ENCODE data around the gene HMGXB3.
A peak's percentile ranks its signal among the peaks of the same experiment; 100 is the strongest.

HMGXB3 gene

DNA sequence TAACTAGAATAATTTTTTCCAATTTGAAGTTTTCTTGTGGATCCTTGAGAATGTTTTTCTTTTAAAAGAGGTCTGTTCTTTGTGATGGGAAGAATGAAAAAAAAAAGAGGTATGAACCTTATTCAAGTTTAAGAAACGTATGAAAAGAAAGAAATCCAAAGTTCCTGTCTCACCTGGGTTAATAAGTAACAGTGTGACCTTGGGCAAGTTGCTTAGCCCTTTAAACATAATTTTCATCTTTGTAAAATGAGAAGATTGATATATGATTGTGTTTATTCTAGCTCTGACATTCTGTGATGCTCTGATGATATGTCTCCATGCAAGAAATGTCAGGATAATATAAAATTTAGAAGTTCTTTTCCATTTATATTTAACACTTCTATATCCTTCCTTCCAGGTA is 20.6 kb upstream of the HMGXB3 start:
- intact Hi-C loops (cut with DNase I): no loop called here

GRCh38 chr5:149981206-149981605 is 19.3 kb upstream of the HMGXB3 start:
- no peak for DNase-seq
- intact Hi-C loops (cut with DNase I): no loop called here

More for the DNA sequence above, 20.6 kb upstream of the HMGXB3 start:
- DNase-seq: no peak

- intact Hi-C loops (cut with DNase I): no loop called here
- DNase-seq: no peak
These were observed 18.0 kb upstream of the HMGXB3 start for GRCh38 chr5:149982505-149982904.

DNA sequence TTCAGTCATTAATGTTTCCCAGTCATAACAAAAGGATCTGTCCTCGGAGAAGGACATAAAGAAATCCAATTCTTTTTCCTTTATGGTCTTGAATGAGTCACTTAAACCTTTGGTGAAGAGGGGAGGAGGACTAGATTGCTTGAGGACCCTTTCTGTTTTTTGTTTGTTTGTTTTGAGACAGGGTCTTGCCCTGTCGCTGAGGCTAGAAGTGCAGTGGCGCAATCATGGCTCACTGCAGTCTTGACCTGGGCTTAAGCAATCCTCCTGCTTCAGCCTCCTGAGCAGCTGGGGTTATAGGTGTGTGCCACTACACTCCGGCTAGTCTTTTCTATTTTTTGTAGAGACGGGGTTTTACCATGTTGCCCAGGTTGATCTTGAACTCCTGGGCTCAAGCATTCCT is 12.4 kb upstream of the HMGXB3 start:
- no peak for DNase-seq
- intact Hi-C loops (cut with DNase I): loop anchor here (5.0 kb wide), 1 partner anchor 151 kb away; no protein-coding TSS in a partner anchor

GRCh38 chr5:149990518-149991376 is 9.8 kb upstream of the HMGXB3 start:
- intact Hi-C loops (cut with DNase I): loop anchor here (5.0 kb wide), 1 partner anchor 353 kb away; no protein-coding TSS in a partner anchor
- DNase-seq: peak; percentile 24 to 90 (median 75)

DNA sequence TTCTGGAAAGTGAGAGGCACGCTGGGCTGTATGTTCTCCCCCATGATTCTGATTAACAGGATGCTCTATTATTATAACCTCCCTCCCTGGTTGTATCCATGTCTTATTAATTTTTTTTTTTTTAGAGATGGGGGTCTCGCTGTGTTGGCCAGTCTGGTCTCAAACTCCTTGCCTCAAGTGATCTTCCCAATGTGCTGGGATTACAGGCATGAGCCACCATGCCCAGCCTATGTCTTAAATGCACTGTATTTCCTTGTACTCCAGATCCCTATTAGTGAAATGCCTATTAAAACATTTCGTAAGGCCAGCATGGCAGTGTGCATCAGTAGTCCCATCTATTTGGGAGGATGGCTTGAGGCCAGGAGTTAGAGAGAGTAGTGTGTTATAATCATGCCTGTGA is 7.1 kb upstream of the HMGXB3 start:
- DNase-seq: no peak
- intact Hi-C loops (cut with DNase I): loop anchor here (5.0 kb wide), 1 partner anchor 356 kb away; no protein-coding TSS in a partner anchor

DNA sequence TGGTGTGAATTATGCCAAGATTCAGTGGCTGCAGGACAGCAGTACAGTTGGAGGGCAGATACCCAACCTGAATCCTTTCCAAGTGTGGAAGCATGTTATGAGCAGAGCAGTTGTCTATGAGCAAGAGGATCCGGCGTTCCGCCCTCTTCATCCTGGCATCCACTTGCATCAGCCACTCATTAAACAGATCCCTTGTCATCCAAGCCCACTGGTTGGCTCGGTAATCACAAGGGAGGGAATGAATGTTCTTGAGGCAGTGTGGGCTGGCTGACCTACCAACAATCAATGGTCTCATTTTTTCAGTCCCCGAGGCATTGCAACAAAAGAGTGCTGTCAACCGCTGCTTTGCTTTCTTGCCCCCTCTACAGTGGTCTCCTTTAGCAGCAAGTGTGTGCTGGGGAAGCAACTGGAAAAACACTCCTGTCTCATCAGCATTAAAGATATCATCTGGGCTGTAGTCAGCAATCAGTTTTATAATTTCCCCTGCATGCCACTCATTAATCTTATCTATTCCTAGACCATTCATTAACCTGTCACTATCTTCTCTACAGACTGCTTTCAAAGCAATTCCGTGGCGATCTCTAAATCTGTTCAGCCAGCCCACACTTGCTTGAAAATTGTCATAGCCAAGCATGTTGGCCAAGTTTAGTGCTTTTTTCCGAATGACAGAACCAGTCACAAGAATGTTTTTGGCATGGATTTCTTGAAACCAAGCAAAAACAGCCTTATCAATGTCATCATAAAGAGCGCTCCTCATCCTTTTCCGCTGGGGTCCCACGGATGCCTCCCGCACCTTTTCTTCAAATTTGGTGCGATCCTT is 4.9 kb upstream of the HMGXB3 start:
- intact Hi-C loops (cut with DNase I): no loop called here
- DNase-seq: peak in 41 of 42 donors; percentile 4 to 85 (median 59)

- DNase-seq: no peak
- intact Hi-C loops (cut with DNase I): no loop called here
These were observed 4.2 kb upstream of the HMGXB3 start for GRCh38 chr5:149996205-149996890.

DNA sequence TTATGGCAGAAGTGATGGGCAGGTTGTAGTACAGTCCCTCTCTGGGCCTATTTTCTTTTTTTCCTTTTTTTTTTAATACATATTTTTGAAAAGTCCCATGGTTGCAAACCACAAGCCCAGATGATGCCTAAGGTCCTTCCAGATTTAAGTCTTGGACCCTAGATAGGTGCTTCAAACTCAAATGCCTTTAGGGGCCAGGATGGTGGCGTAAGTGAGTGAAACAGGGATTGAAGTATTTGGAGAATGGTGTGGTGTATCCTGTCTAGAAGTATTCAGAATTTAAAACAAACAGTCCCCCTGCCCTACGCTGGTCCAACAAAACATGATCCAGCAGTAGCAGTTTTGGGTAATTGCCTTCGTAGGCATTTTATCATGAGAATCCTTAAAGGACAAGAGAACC is 2.3 kb upstream of the HMGXB3 start:
- intact Hi-C loops (cut with DNase I): no loop called here

DNA sequence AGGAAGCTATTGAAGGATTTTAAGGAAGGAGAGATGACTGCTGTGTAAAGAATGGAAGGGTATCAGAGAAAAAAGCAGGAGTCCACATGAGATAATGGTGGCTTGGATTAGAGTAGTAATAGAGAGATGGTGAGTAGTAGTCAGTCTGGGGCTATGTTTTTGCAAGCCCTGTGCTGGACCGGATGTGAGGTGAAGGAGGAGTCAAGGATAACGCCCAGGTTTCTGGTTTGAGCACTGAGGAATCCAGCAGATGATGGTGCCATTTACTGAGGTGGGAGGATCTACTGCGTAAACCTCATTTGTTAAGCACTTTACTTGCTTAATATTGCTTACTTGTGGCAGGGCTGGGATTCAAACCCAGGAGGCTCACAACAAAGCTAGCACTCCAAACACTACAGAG is 1.2 kb upstream of the HMGXB3 start:
- DNase-seq: no peak

More for the DNA sequence above, 2.3 kb upstream of the HMGXB3 start:
- DNase-seq: no peak

GRCh38 chr5:149999866-150000255 is 678 bp upstream of the HMGXB3 start:
- peak in 1 of 42 donors; percentile 3 for DNase-seq
- intact Hi-C loops (cut with DNase I): loop anchor here (5.0 kb wide), 1 partner anchor 352 kb away; no protein-coding TSS in a partner anchor

More for the DNA sequence above, 1.2 kb upstream of the HMGXB3 start:
- intact Hi-C loops (cut with DNase I): no loop called here

GRCh38 chr5:150000990-150001659 is 586 bp downstream of the HMGXB3 start:
- intact Hi-C loops (cut with DNase I): loop anchor here (5.0 kb wide), 1 partner anchor 351 kb away; no protein-coding TSS in a partner anchor
- DNase-seq: peak in 37 of 42 donors; percentile 17 to 72 (median 40)

- DNase-seq: peak in 13 of 42 donors; percentile 16 to 61 (median 42)
- intact Hi-C loops (cut with DNase I): loop anchor here (5.0 kb wide), 1 partner anchor 350 kb away; no protein-coding TSS in a partner anchor
These were observed 1.3 kb downstream of the HMGXB3 start for GRCh38 chr5:150001660-150002486.

GRCh38 chr5:150006318-150006717 is 5.8 kb downstream of the HMGXB3 start:
- DNase-seq: no peak
- intact Hi-C loops (cut with DNase I): no loop called here

DNA sequence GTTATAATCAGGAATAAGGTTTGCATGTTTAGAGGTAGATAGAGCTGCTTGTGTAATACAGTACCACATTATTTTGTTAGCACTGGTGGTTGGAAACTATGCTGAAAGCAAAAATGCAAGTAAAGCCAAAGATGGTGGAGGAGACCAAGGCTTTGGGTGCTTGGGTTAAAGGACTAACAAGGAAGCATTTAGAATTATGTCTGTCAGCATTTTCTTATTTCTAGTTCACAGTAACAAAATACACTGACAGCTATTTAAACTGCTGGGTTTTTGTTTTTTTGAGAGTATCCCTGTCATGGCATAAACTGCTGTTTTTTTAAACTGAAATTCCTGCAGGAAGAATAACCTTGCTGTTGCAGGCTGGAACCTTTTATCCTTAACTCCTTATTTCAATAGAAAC is 6.5 kb downstream of the HMGXB3 start:
- intact Hi-C loops (cut with DNase I): no loop called here
- DNase-seq: no peak

- intact Hi-C loops (cut with DNase I): no loop called here
These were observed 9.3 kb downstream of the HMGXB3 start for GRCh38 chr5:150009671-150010387.

DNA sequence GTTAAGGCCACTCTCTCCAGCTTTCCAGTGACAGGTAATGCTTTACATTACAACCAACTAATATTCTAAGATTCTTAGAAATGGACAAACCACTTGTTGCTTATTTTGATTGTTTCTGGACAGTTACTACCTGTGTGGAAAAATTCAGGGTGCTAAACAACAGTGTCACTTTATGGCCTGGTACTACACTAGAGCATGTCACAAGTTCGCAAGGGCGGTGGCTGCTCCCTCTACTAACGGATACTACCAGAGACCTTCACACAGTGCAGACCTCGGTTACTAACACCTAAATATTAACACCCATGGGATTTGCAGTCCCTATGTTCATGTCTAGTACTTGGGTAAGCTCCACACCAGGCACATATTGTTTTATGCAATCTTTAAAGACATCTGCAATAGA is 13.4 kb downstream of the HMGXB3 start:
- DNase-seq: no peak
- intact Hi-C loops (cut with DNase I): no loop called here

More at GRCh38 chr5:150009671-150010387, 9.3 kb downstream of the HMGXB3 start:
- DNase-seq: no peak
